K562 (cell line): Measurements from ENCODE around the gene LBP. TPM values are rescaled to one million over a fixed set of nuclear protein-coding genes. Genes with fewer than 3 reads are reported as not detected.

Source experiments
- ARID1B ChIP-seq: fragments of 450-650 bp; IDR thresholded peaks from 2 replicates; pipeline ENCODE4 v1.6.1; 2016; ENCODE audit warnings: antibody characterized with exemption, mild to moderate bottlenecking, inconsistent platforms
- BCOR ChIP-seq: fragments of 450-650 bp; IDR thresholded peaks from 2 replicates; pipeline ENCODE4 v1.6.1; 2016
- BDP1 ChIP-seq: IDR thresholded peaks from 3 replicates; pipeline ENCODE4 v1.6.1; 2011; ENCODE audit not compliant: insufficient read length, insufficient read depth
- CBFA2T3 ChIP-seq: fragments of 450-650 bp; IDR thresholded peaks from 2 replicates; pipeline ENCODE4 v1.6.1; 2017
- CHD2 ChIP-seq: IDR thresholded peaks from 2 replicates; pipeline ENCODE4 v1.6.1; 2011; ENCODE audit warnings: low read depth, low read length
- E2F5 ChIP-seq: sonication (generic); formaldehyde crosslinking; IDR thresholded peaks from 2 replicates; pipeline ENCODE4 v1.8.0; 2022; ENCODE audit warnings: mild to moderate bottlenecking, missing genetic modification reagents
- ELF1 ChIP-seq: fragments of 200-800 bp; sonication (Bioruptor generic); IDR thresholded peaks from 2 replicates; pipeline ENCODE4 v1.6.1; 2016; ENCODE audit warnings: missing genetic modification characterization, missing compliant biosample characterization
- HDAC2 ChIP-seq: fragments of 450-650 bp; IDR thresholded peaks from 2 replicates; pipeline ENCODE4 v1.6.1; 2016; ENCODE audit warnings: mild to moderate bottlenecking
- ID3 ChIP-seq, 2 experiments: fragments of 250-450 bp in 1 of 2; fragments of 450-650 bp in 1 of 2; sonication (Bioruptor Pico) in 1 of 2; IDR thresholded peaks; 2 replicates each; pipeline versions ENCODE4 v1.6.1 to v1.8.0; 2016 to 2021; ENCODE audit warnings: mild to moderate bottlenecking in 2 of 2, moderate library complexity in 2 of 2, missing compliant biosample characterization in 1 of 2, missing genetic modification characterization in 1 of 2
- IFI16 ChIP-seq: fragments of 250-450 bp; sonication (Bioruptor Pico); IDR thresholded peaks from 2 replicates; pipeline ENCODE4 v2.1.2; 2022; ENCODE audit warnings: mild to moderate bottlenecking, inconsistent platforms
- KLF1 ChIP-seq: fragments of 450-650 bp; IDR thresholded peaks from 2 replicates; pipeline ENCODE4 v1.6.1; 2016; ENCODE audit warnings: missing genetic modification characterization, missing compliant biosample characterization
- MYC ChIP-seq, 2 experiments: fragments of 250-450 bp in 1 of 2; sonication (Bioruptor Pico) in 1 of 2; IDR thresholded peaks; 2 replicates each; pipeline versions ENCODE4 v1.5.1 to v1.6.1; 2012 to 2021; ENCODE audit warnings: low read depth in 2 of 2, borderline replicate concordance in 1 of 2, improper control_type of control experiment in 1 of 2, low read length in 1 of 2, mild to moderate bottlenecking in 1 of 2, moderate library complexity in 1 of 2
- NFATC3 ChIP-seq: fragments of 450-650 bp; IDR thresholded peaks from 2 replicates; pipeline ENCODE4 v1.6.1; 2017; ENCODE audit warnings: mild to moderate bottlenecking
- NR1H2 ChIP-seq: sonication (generic); formaldehyde crosslinking; IDR thresholded peaks from 2 replicates; pipeline ENCODE4 v1.4.0; 2020; ENCODE audit warnings: mild to moderate bottlenecking, missing genetic modification reagents
- OTX1 ChIP-seq: fragments of 450-650 bp; formaldehyde crosslinking; IDR thresholded peaks from 2 replicates; pipeline ENCODE4 v1.4.0; 2022; ENCODE audit warnings: mild to moderate bottlenecking
- PCBP2 ChIP-seq: fragments of 200-400 bp; formaldehyde crosslinking; IDR thresholded peaks from 2 replicates; pipeline ENCODE4 v1.6.1; 2018; ENCODE audit warnings: low read length, low read depth, mild to moderate bottlenecking, moderate library complexity; ENCODE audit not compliant: poor library complexity, severe bottlenecking
- POLR2G ChIP-seq: fragments of 200-400 bp; formaldehyde crosslinking; IDR thresholded peaks from 2 replicates; pipeline ENCODE4 v1.6.1; 2017; ENCODE audit warnings: low read depth, mild to moderate bottlenecking, antibody characterized with exemption, low read length, moderate library complexity
- TCF3 ChIP-seq: sonication (generic); formaldehyde crosslinking; IDR thresholded peaks from 2 replicates; pipeline ENCODE4 v1.4.0; 2020; ENCODE audit warnings: mild to moderate bottlenecking, missing genetic modification reagents
- TCF7 ChIP-seq: sonication (generic); IDR thresholded peaks from 2 replicates; pipeline ENCODE4 v1.6.1; 2016; ENCODE audit warnings: antibody characterized with exemption, borderline replicate concordance
- UBTF ChIP-seq, 2 experiments: IDR thresholded peaks; 2 replicates each; pipeline ENCODE4 v1.6.1; 2012; ENCODE audit warnings: improper control_type of control experiment in 2 of 2, low read depth in 2 of 2, low read length in 2 of 2, borderline replicate concordance in 1 of 2
- XRCC4 ChIP-seq: IDR thresholded peaks from one replicate; pipeline ENCODE4 v1.6.1; 2011; ENCODE audit not compliant: insufficient read depth, insufficient read length; ENCODE audit errors: extremely low read depth
- ZFPM2 ChIP-seq: fragments of 250-450 bp; sonication (Bioruptor Pico); IDR thresholded peaks from 2 replicates; pipeline ENCODE4 v1.5.1; 2022; ENCODE audit warnings: mild to moderate bottlenecking
- ZNF12 ChIP-seq: sonication (generic); formaldehyde crosslinking; IDR thresholded peaks from 2 replicates; pipeline ENCODE4 v1.4.0; 2020; ENCODE audit warnings: mild to moderate bottlenecking, missing genetic modification reagents
- ZNF174 ChIP-seq: fragments of 250-450 bp; sonication (Bioruptor Pico); IDR thresholded peaks from 2 replicates; pipeline ENCODE4 v1.4.0; 2020; ENCODE audit warnings: mild to moderate bottlenecking
- ZNF436 ChIP-seq: fragments of 250-450, 450-650 bp; sonication (Bioruptor Pico); formaldehyde crosslinking; IDR thresholded peaks from 2 replicates; pipeline ENCODE4 v1.7.0; 2020; ENCODE audit warnings: mild to moderate bottlenecking
- ZNF444 ChIP-seq: fragments of 250-450 bp; sonication (Bioruptor Pico); IDR thresholded peaks from 2 replicates; pipeline ENCODE4 v1.4.0; 2020; ENCODE audit warnings: mild to moderate bottlenecking, moderate library complexity
- polyA plus RNA-seq, 8 experiments: library from polyadenylated mRNA; depleted of rRNA in 4 of 8; stranded (reverse) in 5 of 8; unstranded in 3 of 8; fragments of >200 nt; fragmentation: Nextera tagmentation in 2 of 8; fragmentation: Illumina TruSeq in 1 of 8; extraction: Ambion mirVana in 2 of 8; extraction: Trizol in 1 of 8; gene quantifications; 2 replicates each; pipeline versions ENCODE4 v1.2.1 to v1.2.3, GENCODE V29; 2011 to 2014; ENCODE audit warnings: inconsistent platforms in 1 of 8, missing spikeins in 1 of 8
- total RNA-seq, 7 experiments: library from RNA; depleted of rRNA in 6 of 7; stranded (reverse); fragments of >200 nt in 6 of 7; fragmentation: Illumina TruSeq in 2 of 7; extraction: Trizol in 2 of 7; gene quantifications; 2 replicates each; pipeline versions ENCODE4 v1.2.1 to v1.2.3, GENCODE V29; 2011 to 2021; ENCODE audit warnings: low replicate concordance in 1 of 7

The LBP gene
- total and polyA plus RNA-seq, 9 of the 15 experiments (the other 6 are each of a cell fraction or from before 2014, with no cell fraction given) = 0.06 to 0.31 (median 0.09) TPM; not detected in 3

GRCh38 chr20:38373231-38373867, 27.1 kb downstream of the LBP start (continued):
- TF ChIP-seq XRCC4 = no peak
- TF ChIP-seq OTX1 = no peak
- no peak for TF ChIP-seq POLR2G
- TF ChIP-seq BDP1 = no peak
- TF ChIP-seq IFI16 (CRISPR knock-in tag) = no peak
- TF ChIP-seq NR1H2 = no peak
- TF ChIP-seq ID3 (CRISPR knock-in tag; IDR thresholded peaks at IDR 0.05) = no peak
- TF ChIP-seq ID3 (tag; IDR thresholded peaks at IDR 0.05) = no peak
- no peak for TF ChIP-seq TCF7
- no peak for TF ChIP-seq UBTF (IDR thresholded peaks at IDR 0.05; ENCODE audit: borderline replicate concordance in 1 of 2, low read depth in 2 of 2, low read length in 2 of 2)
- peak; percentile 36; the same call in 1 of the 2 replicates for TF ChIP-seq TCF3 (CRISPR knock-in tag)
- no peak for TF ChIP-seq ZFPM2 (CRISPR knock-in tag)
- TF ChIP-seq ELF1 (tag) = no peak
- peak; percentile 92 for TF ChIP-seq BCOR
- TF ChIP-seq ZNF174 = no peak
- TF ChIP-seq CBFA2T3 = peak; percentile 46
- no peak for TF ChIP-seq ZNF444
- peak; percentile 60 for TF ChIP-seq ARID1B
- TF ChIP-seq ZNF436 (CRISPR knock-in tag) = no peak
- TF ChIP-seq E2F5 (CRISPR knock-in tag) = no peak
- TF ChIP-seq MYC (IDR thresholded peaks at IDR 0.05; ENCODE audit: low read depth, low read length) = peak; percentile 30; the same call in 1 of the 2 replicates
- TF ChIP-seq MYC (CRISPR knock-in tag; IDR thresholded peaks at IDR 0.05; ENCODE audit: borderline replicate concordance, low read depth) = no peak
- no peak for TF ChIP-seq PCBP2
- TF ChIP-seq ZNF12 (CRISPR knock-in tag) = no peak
- no peak for TF ChIP-seq CHD2
- no peak for TF ChIP-seq NFATC3
- peak; percentile 26; the same call in 1 of the 2 replicates for TF ChIP-seq KLF1
- TF ChIP-seq HDAC2 = peak; percentile 67; the same call in 1 of the 2 replicates
